ENCODE measurements around the gene SPOCD1.

The SPOCD1 gene

DNA sequence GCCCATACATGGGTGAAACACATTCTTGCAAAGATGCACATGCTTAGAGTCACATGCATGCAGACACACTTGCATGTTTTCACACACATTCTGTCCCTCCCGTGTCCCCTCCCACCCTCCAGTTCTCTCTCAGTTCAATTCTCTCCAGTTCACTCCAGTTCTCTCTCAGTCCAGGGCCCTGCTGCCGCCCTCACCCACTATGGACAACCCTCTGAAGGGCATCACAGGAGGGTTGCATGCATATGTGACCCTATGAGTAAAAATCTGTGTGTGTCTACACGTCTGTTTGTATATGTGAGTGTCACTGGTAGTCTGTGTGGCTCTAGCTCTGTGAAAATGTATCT lies 29.9 kb downstream of the SPOCD1 start:
- DNase-seq: no peak

DNA sequence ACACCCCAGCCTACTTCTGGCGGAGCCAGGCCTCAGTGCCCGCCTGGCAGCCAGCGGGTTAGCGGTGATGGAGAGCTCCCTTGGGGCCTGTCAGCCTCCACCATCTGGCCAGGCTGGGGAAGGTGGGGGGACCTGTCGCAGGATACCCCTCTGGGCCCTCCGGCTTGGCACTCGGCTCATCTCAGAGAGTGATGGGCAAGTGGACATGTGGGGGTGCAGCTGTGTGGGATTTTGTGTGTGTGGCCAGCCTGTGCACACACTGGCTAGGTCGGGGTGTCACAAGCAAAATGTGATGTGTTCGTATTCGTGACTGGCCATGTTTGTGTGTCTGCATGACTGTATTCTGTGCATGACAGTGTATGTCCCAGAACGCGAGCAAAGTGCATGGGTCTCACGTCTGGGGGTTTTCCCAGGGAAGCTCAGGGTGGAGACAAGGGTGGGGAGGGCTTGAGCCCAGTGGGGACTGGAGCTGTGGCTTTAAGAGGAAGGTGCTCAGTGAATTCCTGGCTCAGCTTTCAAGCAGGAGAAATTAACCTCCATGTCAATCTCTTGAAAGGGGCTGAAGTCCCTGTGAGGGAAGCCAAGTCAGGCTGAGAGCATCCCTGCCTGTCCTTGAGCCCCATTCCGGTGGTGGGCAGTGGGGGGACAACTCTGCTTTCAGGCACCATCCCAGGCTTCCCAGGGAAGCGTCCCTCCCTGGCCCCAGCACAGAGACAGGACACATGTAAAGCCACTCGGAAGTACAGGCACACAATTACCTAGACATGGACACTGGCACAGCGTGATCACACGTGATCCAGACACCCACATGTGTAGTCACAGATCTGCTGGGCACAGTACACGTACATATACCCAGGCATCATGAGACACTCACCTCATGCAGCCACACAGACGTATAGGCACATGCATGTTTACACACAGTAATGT lies 30.5 kb downstream of the SPOCD1 start:
- DNase-seq: no peak

- no peak for DNase-seq
Observed at GRCh38 chr1:31784356-31785019, 31.3 kb downstream of the SPOCD1 start.

DNA sequence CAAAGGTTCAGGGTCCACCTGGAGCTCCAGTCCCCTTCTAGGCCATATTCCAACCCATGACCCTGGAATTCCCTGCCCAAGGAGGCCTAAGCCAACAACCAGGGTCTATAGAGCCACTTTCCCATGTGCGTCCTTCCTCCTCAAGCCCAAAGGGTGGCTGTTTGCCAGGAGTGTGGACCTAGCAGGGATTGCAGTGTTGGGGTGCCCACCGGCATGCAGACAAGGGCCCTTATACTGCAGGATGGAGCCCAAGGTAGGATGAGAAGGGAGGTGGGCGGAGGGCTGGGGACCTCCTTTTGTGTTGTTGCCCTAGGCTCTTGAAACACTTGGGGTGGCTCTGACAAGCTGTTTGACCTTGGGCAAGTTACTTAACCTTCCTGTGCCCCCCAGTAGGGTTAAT lies 32.0 kb downstream of the SPOCD1 start:
- no peak for DNase-seq

- DNase-seq: no peak
Observed at GRCh38 chr1:31782421-31783410, 33.1 kb downstream of the SPOCD1 start.

GRCh38 chr1:31781756-31782371 lies 34.0 kb downstream of the SPOCD1 start:
- DNase-seq: no peak

DNA sequence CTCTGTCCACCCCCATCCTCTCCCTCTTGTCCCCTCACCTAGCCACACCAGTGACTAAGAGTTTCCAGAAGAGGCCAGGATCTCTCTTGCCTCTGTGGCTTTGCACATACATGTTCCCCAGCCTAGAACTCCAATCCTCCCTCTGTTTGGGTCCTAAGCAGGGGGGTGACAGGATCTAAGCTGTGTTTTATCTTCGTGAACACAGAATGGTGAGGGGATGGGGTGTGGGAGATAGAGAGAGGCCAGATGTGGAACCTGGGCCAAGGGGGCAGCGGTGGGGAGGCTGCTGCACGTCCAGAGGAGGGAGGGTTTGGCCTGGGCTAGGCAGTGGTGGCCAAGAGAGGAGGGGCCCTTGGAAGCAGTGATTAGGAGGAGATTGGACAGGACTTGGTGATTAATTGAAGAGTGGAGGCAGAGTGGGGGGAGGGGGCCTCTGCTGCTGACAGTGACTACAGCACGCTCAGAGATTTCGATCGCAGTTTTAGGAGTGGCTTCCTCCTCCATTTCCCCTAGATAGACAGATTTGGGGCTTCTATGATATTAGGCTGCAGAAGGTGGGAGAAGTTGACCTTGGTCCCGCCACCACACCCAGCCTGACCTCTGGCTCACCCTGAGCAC lies 34.6 kb downstream of the SPOCD1 start:
- DNase-seq: no peak

DNA sequence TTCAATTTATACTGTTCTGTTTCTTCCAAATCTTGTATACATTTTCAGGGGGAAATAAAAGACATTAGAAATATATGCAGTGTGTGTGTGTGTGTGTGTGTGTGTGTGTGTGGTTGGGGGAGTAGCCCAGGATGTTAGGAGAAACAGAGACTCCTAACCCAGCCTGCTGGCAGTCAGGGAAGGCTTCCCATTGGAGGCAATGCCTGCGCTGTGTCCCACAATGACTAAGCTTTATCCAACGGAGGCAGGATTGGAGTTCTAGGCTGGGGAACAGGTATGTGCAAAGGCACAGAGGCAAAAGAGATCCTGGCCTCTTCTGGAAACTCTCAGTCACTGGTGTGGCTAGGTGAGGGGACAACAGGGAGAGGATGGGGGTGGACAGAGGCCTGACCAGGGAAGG lies 35.2 kb downstream of the SPOCD1 start:
- DNase-seq: no peak

DNA sequence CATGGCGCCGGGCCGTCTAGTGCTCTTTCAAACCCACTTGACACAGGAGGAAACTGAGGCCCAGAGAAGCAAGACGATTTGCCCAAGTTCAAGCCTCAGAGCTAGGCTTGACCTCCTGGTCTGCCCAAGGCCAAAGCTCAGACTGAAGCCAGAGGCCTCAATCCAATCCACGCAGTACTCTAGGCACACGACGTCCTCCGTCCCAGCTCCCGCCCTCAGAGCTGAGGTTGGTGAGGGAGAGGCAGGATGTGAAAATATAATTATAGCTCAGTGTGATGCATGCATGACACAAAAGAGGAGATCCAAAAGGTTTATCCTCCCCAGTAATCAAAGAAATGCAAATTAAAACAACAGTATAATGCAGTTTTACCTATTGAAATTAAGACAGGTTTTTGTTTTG lies 36.1 kb downstream of the SPOCD1 start:
- no peak for DNase-seq

GRCh38 chr1:31778763-31779488 lies 36.9 kb downstream of the SPOCD1 start:
- DNase-seq: no peak

- DNase-seq: no peak
Observed at GRCh38 chr1:31776516-31776915, 39.3 kb downstream of the SPOCD1 start.

GRCh38 chr1:31776032-31776431 lies 39.8 kb downstream of the SPOCD1 start:
- DNase-seq: no peak

DNA sequence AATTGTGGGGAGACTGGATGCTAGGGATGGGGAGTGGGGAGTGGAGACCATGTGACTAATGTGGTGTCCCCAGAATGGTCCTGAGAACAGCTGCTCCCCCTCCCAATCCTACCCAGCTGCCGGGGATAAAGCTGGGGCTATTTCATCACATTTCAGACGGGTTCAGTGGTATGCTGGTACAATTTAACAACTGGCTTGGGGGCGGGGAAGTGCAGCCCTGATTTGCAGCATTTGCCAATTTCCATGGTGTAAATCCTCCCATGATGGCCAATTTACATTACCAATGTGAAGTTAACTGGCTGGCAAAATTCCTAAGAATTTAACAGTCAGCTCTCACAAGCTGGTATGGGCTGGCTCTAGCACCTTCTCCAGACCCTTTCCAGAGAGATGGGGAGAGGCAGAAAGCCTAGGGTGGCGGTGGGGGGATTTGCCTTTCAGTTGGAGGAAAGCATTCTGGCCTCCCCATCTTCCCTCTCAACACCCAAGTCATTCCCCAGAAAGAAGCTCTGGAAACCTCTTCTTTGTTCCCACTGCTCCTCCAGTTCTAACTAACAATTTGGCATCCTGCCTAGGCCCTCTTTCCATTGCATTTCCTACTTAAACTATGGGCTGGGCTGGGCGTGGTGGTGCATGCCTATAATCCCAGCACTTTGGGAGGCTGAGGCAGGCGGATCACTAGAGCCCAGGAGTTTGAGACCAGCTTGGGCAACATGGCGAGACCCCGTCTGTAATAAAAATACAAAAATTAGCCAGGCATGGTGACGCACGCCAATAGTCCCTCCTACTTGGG lies 40.4 kb downstream of the SPOCD1 start:
- no peak for DNase-seq

DNA sequence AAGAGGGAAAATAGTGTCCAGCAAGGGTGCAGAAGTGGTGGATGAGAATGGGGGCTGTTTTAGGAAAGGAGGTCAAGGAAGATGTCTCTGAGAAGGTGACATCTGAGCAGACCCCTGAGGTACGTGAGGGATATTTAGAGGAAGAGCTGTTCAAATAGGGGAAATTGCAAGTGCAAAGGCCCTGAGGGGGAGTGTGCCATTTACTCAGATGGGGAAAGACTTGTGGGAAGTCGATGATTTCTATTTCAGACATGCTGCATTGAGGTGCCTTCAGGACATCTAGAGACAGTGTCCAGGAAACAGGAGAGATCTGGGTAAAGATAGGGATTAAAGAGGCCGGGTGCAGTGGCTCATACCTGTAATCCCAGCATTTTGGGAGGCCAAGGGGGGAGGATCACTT lies 41.3 kb downstream of the SPOCD1 start:
- DNase-seq: no peak

- no peak for DNase-seq
Observed at GRCh38 chr1:31773861-31774260, 42.0 kb downstream of the SPOCD1 start.

DNA sequence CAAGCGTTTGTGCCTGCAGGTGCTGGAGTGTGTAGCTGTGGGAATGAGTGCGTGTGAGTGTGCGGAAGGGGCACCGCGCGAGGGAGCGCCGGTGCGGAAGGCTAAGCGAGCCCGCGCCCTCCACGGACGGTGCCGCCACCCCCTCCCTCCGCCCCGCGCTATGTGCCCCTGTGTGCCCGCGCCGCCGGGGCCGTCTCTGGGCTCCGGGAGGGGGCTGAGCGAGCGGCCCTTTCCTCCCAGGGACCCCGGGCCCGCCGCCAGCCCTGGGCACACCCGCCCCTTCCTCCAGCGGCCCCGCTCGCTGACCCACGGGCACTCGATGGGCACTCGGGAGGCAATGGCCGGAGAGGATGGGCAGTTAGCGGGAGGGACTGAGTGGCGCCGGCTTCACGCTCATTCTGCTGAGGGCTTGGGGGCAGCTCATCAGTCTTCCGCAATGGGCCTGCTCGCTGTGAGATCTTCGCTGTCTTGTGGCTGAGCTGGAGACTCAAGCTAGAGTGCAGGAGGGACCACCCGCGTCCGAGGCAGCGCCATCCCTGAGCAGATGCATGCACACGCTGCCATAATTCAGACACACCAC lies 43.1 kb downstream of the SPOCD1 start:
- DNase-seq: no peak

GRCh38 chr1:31771891-31772668 lies 43.7 kb downstream of the SPOCD1 start:
- no peak for DNase-seq

DNA sequence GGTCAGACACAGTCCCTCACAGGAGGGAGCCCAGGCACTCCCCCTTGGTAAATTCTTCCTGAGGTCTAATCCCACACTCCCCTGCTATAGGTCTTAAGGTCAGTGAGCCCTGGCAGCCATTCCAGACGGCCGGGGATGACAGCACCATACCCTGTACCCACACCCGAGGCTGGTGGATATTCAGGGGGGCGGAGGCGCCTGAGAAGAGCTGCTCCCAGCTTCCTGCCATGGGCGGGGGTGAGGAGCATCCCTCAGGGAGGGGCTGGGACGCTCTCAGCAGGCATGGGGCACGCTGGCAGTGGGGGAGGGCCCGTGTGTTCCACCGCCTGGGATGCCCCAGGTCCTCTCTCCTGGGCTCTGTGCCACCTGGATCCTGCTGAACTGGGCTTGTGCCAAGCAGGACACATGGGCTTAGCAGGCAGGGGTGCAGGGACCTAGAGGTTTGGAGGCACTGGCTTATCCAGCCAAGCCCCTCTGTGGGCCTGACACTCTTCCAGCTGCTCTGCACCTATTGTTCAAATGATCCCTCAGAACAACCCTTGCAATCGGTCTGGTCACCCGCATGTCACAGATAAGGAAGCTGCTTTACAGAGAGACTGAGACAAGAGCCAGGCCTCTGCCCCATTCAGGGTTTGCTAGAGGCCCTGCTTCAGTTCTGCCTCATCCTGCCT lies 46.0 kb downstream of the SPOCD1 start:
- no peak for DNase-seq
